Vagina (tissue), 2 donors: ENCODE data around the gene CR1L.
"Not testable (repeated sequence)": the region's sequence is repeated elsewhere in the genome, so short reads cannot be mapped to it uniquely, and the experiment has no call there.

ENCODE experiments used
- POLR2AphosphoS5 ChIP-seq, 2 donors: sonication (generic); formaldehyde crosslinking; IDR thresholded peaks; one replicate each; pipeline ENCODE4 v1.9.0; 2017; ENCODE audit warnings: antibody characterized with exemption in 2 of 2, mild to moderate bottlenecking in 2 of 2, low read depth in 1 of 2; ENCODE audit not compliant: insufficient read depth in 1 of 2
- TF ChIP-seq, protein P1 (sequence below), 3 experiments: fragments of 450-650 bp in 2 of 3; fragments of 200-600 bp in 1 of 3; sonication (generic) in 1 of 3; IDR thresholded peaks; one replicate each; pipeline ENCODE4 v1.5.1; 2017 to 2019; ENCODE audit warnings: antibody characterized with exemption in 3 of 3, mild to moderate bottlenecking in 2 of 3, moderate library complexity in 2 of 3

DNA sequence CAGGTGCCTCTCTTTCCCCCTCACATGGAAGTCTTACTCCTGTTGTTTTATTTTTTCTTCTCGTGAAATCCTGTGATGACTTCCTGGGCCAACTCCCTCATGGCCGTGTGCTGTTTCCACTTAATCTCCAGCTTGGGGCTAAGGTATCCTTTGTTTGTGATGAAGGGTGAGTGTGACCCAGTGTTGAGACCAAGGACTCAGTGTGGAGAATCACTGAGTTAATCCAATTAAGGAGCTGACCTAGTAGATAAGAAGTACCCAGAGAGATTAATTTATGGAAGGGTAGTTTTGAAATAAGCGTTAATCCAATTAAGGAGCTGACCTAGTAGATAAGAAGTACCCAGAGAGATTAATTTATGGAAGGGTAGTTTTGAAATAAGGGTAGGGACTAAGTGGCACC, 67.8 kb downstream of the CR1L start:
- TF ChIP-seq POLR2AphosphoS5 (IDR thresholded peaks at IDR 0.05; ENCODE audit: insufficient read depth in 1 of 2, low read depth in 1 of 2): not testable (repeated sequence)
- TF ChIP-seq, protein P1, sequence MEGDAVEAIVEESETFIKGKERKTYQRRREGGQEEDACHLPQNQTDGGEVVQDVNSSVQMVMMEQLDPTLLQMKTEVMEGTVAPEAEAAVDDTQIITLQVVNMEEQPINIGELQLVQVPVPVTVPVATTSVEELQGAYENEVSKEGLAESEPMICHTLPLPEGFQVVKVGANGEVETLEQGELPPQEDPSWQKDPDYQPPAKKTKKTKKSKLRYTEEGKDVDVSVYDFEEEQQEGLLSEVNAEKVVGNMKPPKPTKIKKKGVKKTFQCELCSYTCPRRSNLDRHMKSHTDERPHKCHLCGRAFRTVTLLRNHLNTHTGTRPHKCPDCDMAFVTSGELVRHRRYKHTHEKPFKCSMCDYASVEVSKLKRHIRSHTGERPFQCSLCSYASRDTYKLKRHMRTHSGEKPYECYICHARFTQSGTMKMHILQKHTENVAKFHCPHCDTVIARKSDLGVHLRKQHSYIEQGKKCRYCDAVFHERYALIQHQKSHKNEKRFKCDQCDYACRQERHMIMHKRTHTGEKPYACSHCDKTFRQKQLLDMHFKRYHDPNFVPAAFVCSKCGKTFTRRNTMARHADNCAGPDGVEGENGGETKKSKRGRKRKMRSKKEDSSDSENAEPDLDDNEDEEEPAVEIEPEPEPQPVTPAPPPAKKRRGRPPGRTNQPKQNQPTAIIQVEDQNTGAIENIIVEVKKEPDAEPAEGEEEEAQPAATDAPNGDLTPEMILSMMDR (IDR thresholded peaks at IDR 0.05): not testable (repeated sequence)
